Vagina (tissue), 2 donors: ENCODE data around the gene PRKAR2B. TPM values are rescaled to one million over a fixed set of nuclear protein-coding genes. Genes with fewer than 3 reads are reported as not detected.

Experiments used
- DNase-seq, 2 donors: peaks; one replicate each; pipeline ENCODE4 v3.0.0-alpha.2; 2017; ENCODE audit errors: extremely low spot score in 2 of 2
- H3K27ac ChIP-seq: fragments of 200-600 bp; sonication (generic); one replicate; pipeline ENCODE4 v1.5.1; 2019
- H3K27me3 ChIP-seq: fragments of 200-600 bp; sonication (generic); one replicate; pipeline ENCODE4 v1.5.1; 2019
- H3K36me3 ChIP-seq, 2 donors: fragments of 200-600 bp; sonication (generic); one replicate each; pipeline ENCODE4 v1.5.1; 2017 to 2019
- H3K4me1 ChIP-seq: fragments of 200-600 bp; sonication (generic); one replicate; pipeline ENCODE4 v1.5.1; 2019
- H3K4me3 ChIP-seq, 2 donors: fragments of 200-600 bp; sonication (generic); 1 replicate in 1 of 2; 2 replicates in 1 of 2; pipeline ENCODE4 v1.5.1; 2016 to 2019
- H3K9me3 ChIP-seq: fragments of 200-600 bp; sonication (generic); one replicate; pipeline ENCODE4 v1.5.1; 2019
- CTCF ChIP-seq, 3 experiments: fragments of 450-650 bp in 2 of 3; fragments of 200-600 bp in 1 of 3; sonication (generic) in 1 of 3; IDR thresholded peaks; one replicate each; pipeline ENCODE4 v1.5.1; 2017 to 2019; ENCODE audit warnings: antibody characterized with exemption in 3 of 3, mild to moderate bottlenecking in 2 of 3, moderate library complexity in 2 of 3
- POLR2A ChIP-seq, 2 donors: fragments of 450-650 bp; IDR thresholded peaks; one replicate each; pipeline ENCODE4 v1.6.1; 2017; ENCODE audit warnings: antibody characterized with exemption in 2 of 2, mild to moderate bottlenecking in 2 of 2, moderate library complexity in 2 of 2
- POLR2AphosphoS5 ChIP-seq, 2 donors: sonication (generic); formaldehyde crosslinking; IDR thresholded peaks; one replicate each; pipeline ENCODE4 v1.9.0; 2017; ENCODE audit warnings: antibody characterized with exemption in 2 of 2, mild to moderate bottlenecking in 2 of 2, low read depth in 1 of 2; ENCODE audit not compliant: insufficient read depth in 1 of 2
- intact Hi-C: fragments of 100-400 bp; cut with DNase I; formaldehyde crosslinking; loops from one replicate; pipeline ENCODE4 v1.15.1; 2023
- total RNA-seq: library from RNA; depleted of rRNA; stranded (reverse); fragments of >200 nt; gene quantifications from one replicate; pipeline ENCODE4 v1.2.3, GENCODE V29; 2016

The PRKAR2B gene
- total RNA-seq, 1 donor from 2014 or later = 16.5 TPM

- Histone ChIP-seq H3K4me1 (no peaks in the 10 kb centered on the region), H3K9me3 (no peaks in the 10 kb centered on the region), H3K4me3 (no peak overlapping the region), H3K27me3 (no peaks in the 10 kb centered on the region), H3K27ac (no peak overlapping the region), H3K36me3 (no peaks in the 10 kb centered on the region)
- no peak for TF ChIP-seq CTCF (IDR thresholded peaks at IDR 0.05)
- no peak for TF ChIP-seq POLR2A (IDR thresholded peaks at IDR 0.05)
- no peak for TF ChIP-seq POLR2AphosphoS5 (IDR thresholded peaks at IDR 0.05; ENCODE audit: insufficient read depth in 1 of 2, low read depth in 1 of 2)
- intact Hi-C loops = no loop called here
- DNase-seq = no peak
Measured at GRCh38 chr7:107020400-107020799, 24.1 kb upstream of the PRKAR2B start.

- H3K27me3 ChIP-seq = no peaks in the 10 kb centered on the region
- H3K27ac ChIP-seq = no peak overlapping the region
- no peak for DNase-seq
- TF ChIP-seq CTCF (IDR thresholded peaks at IDR 0.05) = no peak
- TF ChIP-seq POLR2A (IDR thresholded peaks at IDR 0.05) = no peak
- no peak for TF ChIP-seq POLR2AphosphoS5 (IDR thresholded peaks at IDR 0.05; ENCODE audit: insufficient read depth in 1 of 2, low read depth in 1 of 2)
- no peaks in the 10 kb centered on the region for H3K36me3 ChIP-seq
- H3K9me3 ChIP-seq = no peaks in the 10 kb centered on the region
- intact Hi-C loops = no loop called here
- H3K4me3 ChIP-seq = no peak overlapping the region
- H3K4me1 ChIP-seq = no peaks in the 10 kb centered on the region
Measured at GRCh38 chr7:107021600-107021999, 22.9 kb upstream of the PRKAR2B start.

- intact Hi-C loops = no loop called here
- no peaks in the 10 kb centered on the region for H3K9me3 ChIP-seq
- TF ChIP-seq POLR2AphosphoS5 (IDR thresholded peaks at IDR 0.05; ENCODE audit: insufficient read depth in 1 of 2, low read depth in 1 of 2) (no peak), POLR2A (IDR thresholded peaks at IDR 0.05) (no peak), CTCF (IDR thresholded peaks at IDR 0.05) (no peak)
- DNase-seq = no peak
- no peak overlapping the region for H3K4me3 ChIP-seq
- no peaks in the 10 kb centered on the region for H3K4me1 ChIP-seq
- H3K27me3 ChIP-seq = no peaks in the 10 kb centered on the region
- H3K27ac ChIP-seq = no peak overlapping the region
- H3K36me3 ChIP-seq = no peaks in the 10 kb centered on the region
Measured at GRCh38 chr7:107023522-107024151, 20.9 kb upstream of the PRKAR2B start.

- intact Hi-C loops = no loop called here
- Histone ChIP-seq H3K27ac (no peak overlapping the region), H3K4me3 (no peak overlapping the region), H3K4me1 (no peaks in the 10 kb centered on the region), H3K9me3 (no peaks in the 10 kb centered on the region), H3K36me3 (no peaks in the 10 kb centered on the region), H3K27me3 (no peaks in the 10 kb centered on the region)
- no peak for DNase-seq
- TF ChIP-seq POLR2A (IDR thresholded peaks at IDR 0.05) = no peak
- no peak for TF ChIP-seq CTCF (IDR thresholded peaks at IDR 0.05)
- no peak for TF ChIP-seq POLR2AphosphoS5 (IDR thresholded peaks at IDR 0.05; ENCODE audit: insufficient read depth in 1 of 2, low read depth in 1 of 2)
Measured at GRCh38 chr7:107024906-107025305, 19.6 kb upstream of the PRKAR2B start.

GRCh38 chr7:107025449-107026103, 18.9 kb upstream of the PRKAR2B start:
- Histone ChIP-seq H3K36me3 (no peaks in the 10 kb centered on the region), H3K27me3 (no peaks in the 10 kb centered on the region), H3K4me1 (no peaks in the 10 kb centered on the region), H3K27ac (no peak overlapping the region), H3K4me3 (no peak overlapping the region), H3K9me3 (no peaks in the 10 kb centered on the region)
- no peak for DNase-seq
- intact Hi-C loops = no loop called here
- TF ChIP-seq POLR2A (IDR thresholded peaks at IDR 0.05) (no peak), POLR2AphosphoS5 (IDR thresholded peaks at IDR 0.05; ENCODE audit: insufficient read depth in 1 of 2, low read depth in 1 of 2) (no peak), CTCF (IDR thresholded peaks at IDR 0.05) (no peak)
